GM23338 (cell line): ENCODE measurements around the gene TMEM229A. TPM values are rescaled to one million over a fixed set of nuclear protein-coding genes. Genes with fewer than 3 reads are reported as not detected.

ENCODE experiments used
- ATAC-seq: fragments of 200-7000 bp; cut with Tn5 transposase; 3 replicates; pipeline ENCODE4 v1.9.1; 2020
- DNase-seq: peaks from one replicate; pipeline ENCODE4 v3.0.0-alpha.2; 2015; ENCODE audit warnings: low spot score
- H2AFZ ChIP-seq: fragments of 200-600 bp; sonication (generic); 2 replicates; pipeline ENCODE4 v1.8.0; 2016; ENCODE audit warnings: antibody characterized with exemption, mild to moderate bottlenecking, moderate library complexity
- H3F3A ChIP-seq: fragments of 200-600 bp; sonication (generic); replicated peaks from 2 replicates; pipeline ENCODE4 v1.8.0; 2017; ENCODE audit warnings: antibody characterized with exemption, mixed run types, low read depth
- H3K27ac ChIP-seq: fragments of 200-600 bp; sonication (generic); 2 replicates; pipeline ENCODE4 v1.6.1; 2016; ENCODE audit warnings: low read depth
- H3K27me3 ChIP-seq: fragments of 200-600 bp; sonication (generic); 2 replicates; pipeline ENCODE4 v1.8.0; 2016; ENCODE audit warnings: mild to moderate bottlenecking, mixed run types, moderate library complexity; ENCODE audit not compliant: insufficient read depth
- H3K36me3 ChIP-seq: fragments of 200-600 bp; sonication (generic); 2 replicates; pipeline ENCODE4 v1.8.0; 2016; ENCODE audit warnings: mild to moderate bottlenecking; ENCODE audit not compliant: insufficient read depth
- H3K4me1 ChIP-seq: fragments of 200-600 bp; sonication (generic); 2 replicates; pipeline ENCODE4 v1.8.0; 2016; ENCODE audit warnings: mild to moderate bottlenecking, moderate library complexity; ENCODE audit not compliant: insufficient read depth
- H3K4me2 ChIP-seq: fragments of 200-600 bp; sonication (generic); 2 replicates; pipeline ENCODE4 v1.7.1; 2017; ENCODE audit warnings: mixed run types
- H3K4me3 ChIP-seq: fragments of 200-600 bp; sonication (generic); 2 replicates; pipeline ENCODE4 v1.6.1; 2016; ENCODE audit warnings: mixed run types
- H3K79me2 ChIP-seq: fragments of 200-600 bp; sonication (generic); replicated peaks from 2 replicates; pipeline ENCODE4 v1.8.0; 2017; ENCODE audit warnings: mild to moderate bottlenecking; ENCODE audit not compliant: insufficient read depth
- H3K9me2 ChIP-seq: fragments of 200-600 bp; sonication (generic); 2 replicates; pipeline ENCODE4 v1.8.0; 2017; ENCODE audit not compliant: insufficient read depth
- H4K20me1 ChIP-seq: fragments of 200-600 bp; sonication (generic); replicated peaks from 2 replicates; pipeline ENCODE4 v1.8.0; 2017; ENCODE audit warnings: mild to moderate bottlenecking; ENCODE audit not compliant: insufficient read depth
- H3K27ac Mint-ChIP-seq: 2 replicates; pipeline ENCODE4 v1.8.0; 2020; ENCODE audit warnings: inconsistent platforms, mild to moderate bottlenecking, moderate library complexity, mixed read lengths
- H3K27me3 Mint-ChIP-seq: 3 replicates; pipeline ENCODE4 v1.8.0; 2022; ENCODE audit warnings: low read depth, mild to moderate bottlenecking, moderate library complexity, mixed read lengths, inconsistent platforms; ENCODE audit not compliant: insufficient read depth, poor library complexity
- H3K36me3 Mint-ChIP-seq: 3 replicates; pipeline ENCODE4 v1.8.0; 2021; ENCODE audit warnings: low read depth, mild to moderate bottlenecking, inconsistent platforms, moderate library complexity, mixed read lengths
- H3K4me1 Mint-ChIP-seq: 3 replicates; pipeline ENCODE4 v1.8.0; 2020; ENCODE audit warnings: mild to moderate bottlenecking, inconsistent platforms, mixed read lengths
- H3K4me3 Mint-ChIP-seq: 3 replicates; pipeline ENCODE4 v1.8.0; 2021; ENCODE audit warnings: moderate library complexity, mild to moderate bottlenecking, inconsistent platforms, mixed read lengths
- H3K9me3 Mint-ChIP-seq: 3 replicates; pipeline ENCODE4 v1.8.0; 2020; ENCODE audit warnings: moderate library complexity, mild to moderate bottlenecking, inconsistent platforms, mixed read lengths
- CREB1 ChIP-seq: fragments of 250-450 bp; sonication (Bioruptor Pico); IDR thresholded peaks from 2 replicates; pipeline ENCODE4 v1.5.0; 2020; ENCODE audit warnings: low read depth, mild to moderate bottlenecking, moderate library complexity
- EZH2 ChIP-seq: fragments of 200-600 bp; sonication (generic); IDR thresholded peaks from one replicate; pipeline ENCODE4 v1.8.0; 2017; ENCODE audit warnings: antibody characterized with exemption, mild to moderate bottlenecking, low read depth; ENCODE audit not compliant: unreplicated experiment
- JUNB ChIP-seq: IDR thresholded peaks from one replicate; pipeline ENCODE4 v1.6.1; 2016; ENCODE audit warnings: antibody characterized with exemption; ENCODE audit not compliant: unreplicated experiment
- POLR2AphosphoS5 ChIP-seq: IDR thresholded peaks from 2 replicates; pipeline ENCODE4 v1.6.1; 2016; ENCODE audit warnings: antibody characterized with exemption, low read depth
- STAT1 ChIP-seq: IDR thresholded peaks from one replicate; pipeline ENCODE4 v1.6.1; 2016; ENCODE audit warnings: antibody characterized with exemption; ENCODE audit not compliant: unreplicated experiment
- ZNF114 ChIP-seq: fragments of 250-450 bp; sonication (Bioruptor Pico); IDR thresholded peaks from 2 replicates; pipeline ENCODE4 v1.5.0; 2020; ENCODE audit warnings: mild to moderate bottlenecking, moderate library complexity
- ZNF331 ChIP-seq: fragments of 250-450 bp; sonication (Bioruptor Pico); IDR thresholded peaks from 2 replicates; pipeline ENCODE4 v1.5.0; 2020; ENCODE audit warnings: low read depth, mild to moderate bottlenecking, moderate library complexity
- ZNF462 ChIP-seq: fragments of 250-450 bp; sonication (Bioruptor Pico); IDR thresholded peaks from 2 replicates; pipeline ENCODE4 v1.5.0; 2020; ENCODE audit warnings: mild to moderate bottlenecking, moderate library complexity
- polyA plus RNA-seq: library from polyadenylated mRNA; unstranded; fragments of >200 nt; fragmentation: Nextera tagmentation; extraction: Ambion mirVana; gene quantifications from 2 replicates; pipeline ENCODE4 v1.2.1, GENCODE V29; 2016
- total RNA-seq: library from RNA; depleted of rRNA; stranded (reverse); fragments of >200 nt; shearing (Covaris generic); gene quantifications from 2 replicates; pipeline ENCODE4 v1.2.3, GENCODE V29; 2014
- TF ChIP-seq, protein P1 (sequence below): IDR thresholded peaks from 2 replicates; pipeline ENCODE4 v1.6.1; 2016; ENCODE audit warnings: antibody characterized with exemption
- TF ChIP-seq, protein P2 (sequence below): IDR thresholded peaks from one replicate; pipeline ENCODE4 v1.6.1; 2018; ENCODE audit warnings: antibody characterized with exemption; ENCODE audit not compliant: unreplicated experiment

TMEM229A gene
- total and polyA plus RNA-seq, 2 experiments from 2014 or later: 0.63 to 0.80 TPM

- H3K9me3 Mint-ChIP-seq: peaks cover 5% of the 10 kb centered on the region; the same call in 1 of the 3 replicates
- H3K27me3 ChIP-seq: no peaks in the 10 kb centered on the region
- no peak overlapping the region for H2AFZ ChIP-seq
- H3K4me3 ChIP-seq: no peak overlapping the region
- no peaks in the 10 kb centered on the region for H3K36me3 ChIP-seq
- no peak for ATAC-seq
- H3K9me2 ChIP-seq: no peaks in the 10 kb centered on the region; the same call in 1 of the 2 replicates
- H3K4me2 ChIP-seq: no peak overlapping the region
- no peak overlapping the region for H3K4me3 Mint-ChIP-seq
- H4K20me1 ChIP-seq: no peaks in the 10 kb centered on the region
- H3K79me2 ChIP-seq: no peaks in the 10 kb centered on the region
- no peaks in the 10 kb centered on the region for H3F3A ChIP-seq
- DNase-seq: no peak
- H3K4me1 Mint-ChIP-seq: peaks cover 16% of the 10 kb centered on the region
- no peak overlapping the region for H3K27ac ChIP-seq
- no peak overlapping the region for H3K27ac Mint-ChIP-seq
- H3K36me3 Mint-ChIP-seq: no peaks in the 10 kb centered on the region
- H3K27me3 Mint-ChIP-seq: peaks cover 10% of the 10 kb centered on the region
- TF ChIP-seq ZNF331 (CRISPR knock-in tag) (no peak), ZNF462 (CRISPR knock-in tag) (no peak), STAT1 (no peak), POLR2AphosphoS5 (no peak), ZNF114 (CRISPR knock-in tag) (no peak), EZH2 (no peak), CREB1 (no peak), JUNB (no peak)
- TF ChIP-seq, protein P1, sequence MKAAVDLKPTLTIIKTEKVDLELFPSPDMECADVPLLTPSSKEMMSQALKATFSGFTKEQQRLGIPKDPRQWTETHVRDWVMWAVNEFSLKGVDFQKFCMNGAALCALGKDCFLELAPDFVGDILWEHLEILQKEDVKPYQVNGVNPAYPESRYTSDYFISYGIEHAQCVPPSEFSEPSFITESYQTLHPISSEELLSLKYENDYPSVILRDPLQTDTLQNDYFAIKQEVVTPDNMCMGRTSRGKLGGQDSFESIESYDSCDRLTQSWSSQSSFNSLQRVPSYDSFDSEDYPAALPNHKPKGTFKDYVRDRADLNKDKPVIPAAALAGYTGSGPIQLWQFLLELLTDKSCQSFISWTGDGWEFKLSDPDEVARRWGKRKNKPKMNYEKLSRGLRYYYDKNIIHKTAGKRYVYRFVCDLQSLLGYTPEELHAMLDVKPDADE: no peak
- TF ChIP-seq, protein P2, sequence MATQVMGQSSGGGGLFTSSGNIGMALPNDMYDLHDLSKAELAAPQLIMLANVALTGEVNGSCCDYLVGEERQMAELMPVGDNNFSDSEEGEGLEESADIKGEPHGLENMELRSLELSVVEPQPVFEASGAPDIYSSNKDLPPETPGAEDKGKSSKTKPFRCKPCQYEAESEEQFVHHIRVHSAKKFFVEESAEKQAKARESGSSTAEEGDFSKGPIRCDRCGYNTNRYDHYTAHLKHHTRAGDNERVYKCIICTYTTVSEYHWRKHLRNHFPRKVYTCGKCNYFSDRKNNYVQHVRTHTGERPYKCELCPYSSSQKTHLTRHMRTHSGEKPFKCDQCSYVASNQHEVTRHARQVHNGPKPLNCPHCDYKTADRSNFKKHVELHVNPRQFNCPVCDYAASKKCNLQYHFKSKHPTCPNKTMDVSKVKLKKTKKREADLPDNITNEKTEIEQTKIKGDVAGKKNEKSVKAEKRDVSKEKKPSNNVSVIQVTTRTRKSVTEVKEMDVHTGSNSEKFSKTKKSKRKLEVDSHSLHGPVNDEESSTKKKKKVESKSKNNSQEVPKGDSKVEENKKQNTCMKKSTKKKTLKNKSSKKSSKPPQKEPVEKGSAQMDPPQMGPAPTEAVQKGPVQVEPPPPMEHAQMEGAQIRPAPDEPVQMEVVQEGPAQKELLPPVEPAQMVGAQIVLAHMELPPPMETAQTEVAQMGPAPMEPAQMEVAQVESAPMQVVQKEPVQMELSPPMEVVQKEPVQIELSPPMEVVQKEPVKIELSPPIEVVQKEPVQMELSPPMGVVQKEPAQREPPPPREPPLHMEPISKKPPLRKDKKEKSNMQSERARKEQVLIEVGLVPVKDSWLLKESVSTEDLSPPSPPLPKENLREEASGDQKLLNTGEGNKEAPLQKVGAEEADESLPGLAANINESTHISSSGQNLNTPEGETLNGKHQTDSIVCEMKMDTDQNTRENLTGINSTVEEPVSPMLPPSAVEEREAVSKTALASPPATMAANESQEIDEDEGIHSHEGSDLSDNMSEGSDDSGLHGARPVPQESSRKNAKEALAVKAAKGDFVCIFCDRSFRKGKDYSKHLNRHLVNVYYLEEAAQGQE: no peak
- peaks cover 12% of the 10 kb centered on the region; the same call in 1 of the 2 replicates for H3K4me1 ChIP-seq
Measured at GRCh38 chr7:123995617-123996326, 37.1 kb downstream of the TMEM229A start.
